Measurements from ENCODE around the gene PCGF5. TPM values are rescaled to one million over a fixed set of nuclear protein-coding genes. Genes with fewer than 3 reads are reported as not detected.

Gene PCGF5
- total and polyA plus RNA-seq, 9 donors, result 13.2 to 22.5 (median 17.5) TPM

DNA sequence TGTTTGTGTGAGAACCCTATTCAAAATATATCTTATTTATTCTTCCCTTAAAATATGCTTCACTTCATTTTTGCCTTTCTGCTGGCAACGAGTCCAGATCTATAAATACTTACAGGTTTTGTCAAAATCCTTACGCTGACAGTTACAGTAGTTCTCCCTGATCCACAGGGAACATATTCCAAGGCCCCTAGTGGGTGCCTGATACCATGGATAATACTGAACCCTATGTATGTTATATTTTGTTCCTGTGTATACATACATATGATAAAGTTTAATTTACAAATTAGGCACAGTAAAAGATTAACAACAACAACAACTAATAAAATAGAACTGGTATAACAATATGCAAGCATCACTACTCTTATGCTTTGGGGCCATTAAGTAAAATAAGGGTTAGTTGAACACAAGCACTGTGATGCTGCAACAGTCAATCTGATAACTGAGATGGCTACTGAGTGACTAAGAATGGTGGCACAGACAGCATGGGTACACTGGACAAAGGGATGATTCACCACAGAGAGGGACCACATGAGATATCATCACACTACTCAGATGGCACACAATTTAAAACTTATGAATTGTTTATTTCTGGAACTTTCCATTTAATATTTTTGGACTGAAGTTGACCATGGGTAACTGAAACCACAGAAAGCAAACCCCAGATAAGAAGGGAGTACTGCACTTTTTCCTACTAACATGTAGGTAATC, 29.4 kb upstream of the PCGF5 start:
- Histone ChIP-seq H3K4me1 (ENCODE audit: control insufficient read depth, insufficient read depth, low read length) (no peaks in the 10 kb centered on the region), H3K36me3 (ENCODE audit: control insufficient read depth, insufficient read depth, low read length) (no peaks in the 10 kb centered on the region), H3K27me3 (ENCODE audit: control insufficient read depth, insufficient read depth, low read length) (no peaks in the 10 kb centered on the region), H3K4me3 (ENCODE audit: low read length) (no peak overlapping the region), H3K27ac (ENCODE audit: low read length) (no peak overlapping the region), H3K9me3 (replicated peaks; ENCODE audit: control insufficient read depth, low read depth, low read length) (no peaks in the 10 kb centered on the region)
- no peak for DNase-seq
- no CpG with 5 or more reads among the region's 2 CpGs for WGBS (ENCODE audit: insufficient coverage)

DNA sequence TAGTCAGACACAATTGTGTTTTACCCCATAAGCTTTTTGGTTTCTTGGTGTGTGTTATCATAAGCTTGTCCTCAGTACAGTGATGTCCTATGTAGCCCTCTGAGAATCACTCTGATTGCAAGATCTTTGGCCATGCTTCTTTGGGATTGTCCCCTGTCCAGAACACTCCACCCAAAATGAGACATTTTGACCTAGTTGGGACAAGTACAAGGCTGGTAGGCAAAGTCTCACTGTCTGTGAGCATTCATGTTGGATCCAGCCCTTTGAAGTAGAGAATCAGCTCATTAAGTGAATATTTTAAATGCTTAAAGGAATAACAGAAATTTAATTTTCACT, 28.9 kb upstream of the PCGF5 start:
- DNase-seq, result no peak
- Histone ChIP-seq H3K4me3 (ENCODE audit: low read length) (no peak overlapping the region), H3K27me3 (ENCODE audit: control insufficient read depth, insufficient read depth, low read length) (no peaks in the 10 kb centered on the region), H3K9me3 (replicated peaks; ENCODE audit: control insufficient read depth, low read depth, low read length) (no peaks in the 10 kb centered on the region), H3K27ac (ENCODE audit: low read length) (no peak overlapping the region), H3K4me1 (ENCODE audit: control insufficient read depth, insufficient read depth, low read length) (no peaks in the 10 kb centered on the region), H3K36me3 (ENCODE audit: control insufficient read depth, insufficient read depth, low read length) (no peaks in the 10 kb centered on the region)

DNA sequence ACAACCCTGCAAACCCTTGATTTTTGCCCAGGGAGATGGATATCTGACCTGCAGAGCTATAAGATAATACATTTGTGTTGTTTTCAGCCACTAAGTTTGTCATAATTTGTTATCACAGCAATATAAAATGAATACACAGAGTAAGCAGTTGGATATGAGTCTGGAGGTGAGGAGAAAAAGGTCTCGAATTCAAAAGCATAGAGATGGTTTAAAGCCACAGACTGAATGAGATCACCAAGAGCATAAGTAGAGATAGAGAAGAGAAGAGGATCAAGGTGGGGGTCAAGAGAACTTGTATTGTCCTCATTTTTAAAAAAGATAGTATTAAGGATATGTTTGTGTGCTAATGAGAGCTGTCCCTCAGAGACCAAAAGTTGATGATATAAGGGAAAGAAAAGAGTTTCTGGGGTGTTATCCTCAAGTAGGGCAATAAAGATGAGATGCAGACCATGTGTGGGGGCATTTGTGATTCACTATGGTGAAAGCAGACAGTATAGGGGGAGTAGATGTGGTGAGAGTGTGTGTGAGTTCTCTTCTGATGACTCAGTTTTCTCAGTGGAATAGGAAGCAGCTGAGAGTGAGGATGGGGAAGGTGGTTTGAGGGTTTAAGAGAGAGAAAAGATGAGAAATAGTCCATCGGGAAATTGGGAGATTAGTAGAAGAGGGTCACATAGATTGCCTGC, 25.8 kb upstream of the PCGF5 start:
- no peak for DNase-seq
- Histone ChIP-seq H3K4me3 (ENCODE audit: low read length) (no peak overlapping the region), H3K9me3 (replicated peaks; ENCODE audit: control insufficient read depth, low read depth, low read length) (no peaks in the 10 kb centered on the region), H3K27me3 (ENCODE audit: control insufficient read depth, insufficient read depth, low read length) (no peaks in the 10 kb centered on the region), H3K27ac (ENCODE audit: low read length) (no peak overlapping the region), H3K4me1 (ENCODE audit: control insufficient read depth, insufficient read depth, low read length) (no peaks in the 10 kb centered on the region), H3K36me3 (ENCODE audit: control insufficient read depth, insufficient read depth, low read length) (no peaks in the 10 kb centered on the region)
- WGBS (ENCODE audit: insufficient coverage), result 94% methylated on average over 2 of the region's 2 CpGs

DNA sequence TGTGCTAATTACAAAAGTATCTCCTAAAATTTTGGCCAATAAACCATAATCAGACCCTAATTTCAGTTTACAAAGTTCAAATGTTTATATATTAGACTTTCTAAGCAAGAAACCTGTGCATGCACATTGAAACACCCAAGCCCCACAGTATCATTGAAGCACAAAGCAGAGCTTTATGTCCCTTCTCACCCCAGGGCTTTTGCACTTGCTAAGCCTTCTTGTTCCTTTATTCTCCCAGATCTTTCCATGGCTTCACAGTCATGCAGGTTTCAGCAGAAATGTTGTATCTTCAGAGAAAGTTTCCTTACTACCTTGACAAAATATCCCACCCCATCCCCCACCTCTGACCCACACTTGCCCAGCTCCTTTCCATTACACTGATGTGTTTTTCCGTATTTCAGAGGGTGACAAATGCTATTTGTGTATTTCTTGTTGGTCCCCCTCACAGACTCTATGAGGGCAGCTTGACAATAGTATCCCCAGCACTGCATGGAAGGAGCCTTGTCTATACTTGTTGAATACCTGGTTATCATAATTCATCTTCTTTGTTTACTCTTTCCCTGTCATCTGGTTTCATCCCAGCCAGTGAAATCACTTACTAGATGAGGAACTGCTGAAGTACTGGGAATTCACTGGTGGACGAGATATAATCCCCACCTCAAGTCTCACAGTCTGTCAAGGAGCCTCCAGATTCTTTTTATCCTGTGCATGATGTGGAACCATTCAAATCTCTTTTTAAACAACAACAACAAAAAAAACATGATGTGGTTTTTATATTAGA, 24.0 kb upstream of the PCGF5 start:
- H3K4me1 ChIP-seq (ENCODE audit: control insufficient read depth, insufficient read depth, low read length), result no peaks in the 10 kb centered on the region
- no CpG with 5 or more reads among the region's 2 CpGs for WGBS (ENCODE audit: insufficient coverage)
- DNase-seq, result no peak
- no peaks in the 10 kb centered on the region for H3K27me3 ChIP-seq (ENCODE audit: control insufficient read depth, insufficient read depth, low read length)
- H3K9me3 ChIP-seq (replicated peaks; ENCODE audit: control insufficient read depth, low read depth, low read length), result no peaks in the 10 kb centered on the region
- no peaks in the 10 kb centered on the region for H3K36me3 ChIP-seq (ENCODE audit: control insufficient read depth, insufficient read depth, low read length)
- no peak overlapping the region for H3K4me3 ChIP-seq (ENCODE audit: low read length)
- no peak overlapping the region for H3K27ac ChIP-seq (ENCODE audit: low read length)

DNA sequence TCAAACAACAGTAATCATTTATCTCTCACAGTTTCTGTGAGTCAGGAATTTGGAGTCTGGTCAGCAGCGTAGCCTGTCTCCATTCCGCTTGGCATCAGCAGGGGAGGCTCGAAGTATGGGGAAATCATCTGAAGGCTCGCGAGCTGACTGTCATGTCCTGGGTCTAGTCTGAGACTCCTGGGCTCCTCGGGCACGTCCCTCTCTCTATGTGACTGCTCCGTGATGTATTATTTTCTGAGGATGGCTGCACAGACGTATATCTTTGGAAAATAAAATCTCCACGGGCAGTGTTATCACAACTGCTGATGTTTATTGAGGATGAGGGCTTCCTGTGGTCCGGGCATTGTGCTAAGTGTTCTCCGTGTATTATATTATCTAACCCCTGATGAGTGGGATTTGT, 23.3 kb upstream of the PCGF5 start:
- no peaks in the 10 kb centered on the region for H3K4me1 ChIP-seq (ENCODE audit: control insufficient read depth, insufficient read depth, low read length)
- no peak overlapping the region for H3K4me3 ChIP-seq (ENCODE audit: low read length)
- H3K27ac ChIP-seq (ENCODE audit: low read length), result no peak overlapping the region
- 43% methylated on average over 4 of the region's 12 CpGs for WGBS (ENCODE audit: insufficient coverage)
- H3K36me3 ChIP-seq (ENCODE audit: control insufficient read depth, insufficient read depth, low read length), result no peaks in the 10 kb centered on the region
- no peaks in the 10 kb centered on the region for H3K9me3 ChIP-seq (replicated peaks; ENCODE audit: control insufficient read depth, low read depth, low read length)
- H3K27me3 ChIP-seq (ENCODE audit: control insufficient read depth, insufficient read depth, low read length), result no peaks in the 10 kb centered on the region
- no peak for DNase-seq

DNA sequence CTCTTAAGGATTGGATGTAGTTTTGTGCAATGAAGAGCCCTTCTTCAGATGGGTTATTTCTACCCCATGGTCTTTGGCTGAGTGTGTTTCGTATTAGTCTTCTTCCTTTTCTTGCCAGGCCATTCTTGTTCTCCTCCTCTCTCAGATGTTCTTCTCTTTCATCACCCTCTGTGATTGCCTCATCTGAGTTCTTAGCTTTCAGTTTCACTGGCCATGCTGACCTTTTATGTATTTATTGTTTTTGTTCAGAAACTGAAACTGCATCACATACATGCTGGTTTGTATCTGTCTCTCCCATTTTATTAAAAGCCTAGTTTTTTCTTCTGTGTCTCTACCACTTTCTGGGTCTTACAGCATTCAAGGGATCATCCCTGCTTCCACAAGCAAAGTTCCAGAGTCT, 21.7 kb upstream of the PCGF5 start:
- no peaks in the 10 kb centered on the region for H3K4me1 ChIP-seq (ENCODE audit: control insufficient read depth, insufficient read depth, low read length)
- no peaks in the 10 kb centered on the region for H3K27me3 ChIP-seq (ENCODE audit: control insufficient read depth, insufficient read depth, low read length)
- no peaks in the 10 kb centered on the region for H3K36me3 ChIP-seq (ENCODE audit: control insufficient read depth, insufficient read depth, low read length)
- H3K4me3 ChIP-seq (ENCODE audit: low read length), result no peak overlapping the region
- H3K27ac ChIP-seq (ENCODE audit: low read length), result no peak overlapping the region
- peak; percentile 21 for DNase-seq
- WGBS (ENCODE audit: insufficient coverage), result no CpG with 5 or more reads among the region's 1 CpG
- no peaks in the 10 kb centered on the region for H3K9me3 ChIP-seq (replicated peaks; ENCODE audit: control insufficient read depth, low read depth, low read length)

DNA sequence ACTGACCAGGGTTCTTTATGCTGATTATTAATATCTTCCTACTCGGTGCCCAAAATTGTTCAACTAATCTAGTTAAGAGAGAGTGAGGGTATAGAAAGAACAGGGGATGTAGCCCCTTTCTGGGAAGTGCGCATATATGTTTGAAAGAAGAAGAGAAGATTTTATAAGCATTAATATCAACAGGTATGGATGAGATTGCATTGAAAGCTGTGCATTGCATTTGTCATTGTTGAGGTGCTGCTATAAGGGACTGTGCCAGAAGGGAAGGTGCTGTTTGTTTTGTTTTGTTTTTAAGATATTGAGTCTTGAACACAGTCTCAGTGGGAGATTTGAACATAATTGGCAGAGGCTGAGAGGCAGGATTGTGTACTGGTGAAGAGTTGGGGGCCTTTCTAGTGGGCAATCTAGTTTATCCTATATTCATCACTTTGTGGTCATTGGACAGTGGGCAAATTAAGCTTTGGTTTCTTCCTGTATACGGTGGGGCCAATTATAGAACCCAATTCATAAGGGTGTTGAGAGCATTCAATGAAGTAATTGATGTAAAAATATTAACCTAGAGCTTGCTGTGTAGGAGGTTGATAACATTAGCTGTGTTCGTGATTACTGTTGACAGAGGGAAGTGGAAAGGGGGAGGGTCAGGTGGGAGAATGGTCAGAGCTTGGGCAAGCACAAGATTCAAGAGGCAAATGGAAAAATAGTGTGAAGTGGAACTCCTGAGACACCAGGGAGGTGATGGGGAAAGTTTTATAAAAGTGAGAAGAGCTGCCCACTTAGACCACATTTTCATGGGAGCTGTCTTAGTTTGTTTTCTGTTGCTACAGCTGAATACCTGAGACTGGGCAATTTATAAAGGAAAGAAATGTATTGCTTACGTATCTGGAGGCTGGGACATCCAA, 19.9 kb upstream of the PCGF5 start:
- H3K9me3 ChIP-seq (replicated peaks; ENCODE audit: control insufficient read depth, low read depth, low read length), result no peaks in the 10 kb centered on the region
- no peak overlapping the region for H3K4me3 ChIP-seq (ENCODE audit: low read length)
- H3K27me3 ChIP-seq (ENCODE audit: control insufficient read depth, insufficient read depth, low read length), result no peaks in the 10 kb centered on the region
- no peaks in the 10 kb centered on the region for H3K4me1 ChIP-seq (ENCODE audit: control insufficient read depth, insufficient read depth, low read length)
- DNase-seq, result no peak
- 79% methylated on average over 2 of the region's 5 CpGs for WGBS (ENCODE audit: insufficient coverage)
- H3K27ac ChIP-seq (ENCODE audit: low read length), result no peak overlapping the region
- no peaks in the 10 kb centered on the region for H3K36me3 ChIP-seq (ENCODE audit: control insufficient read depth, insufficient read depth, low read length)

DNA sequence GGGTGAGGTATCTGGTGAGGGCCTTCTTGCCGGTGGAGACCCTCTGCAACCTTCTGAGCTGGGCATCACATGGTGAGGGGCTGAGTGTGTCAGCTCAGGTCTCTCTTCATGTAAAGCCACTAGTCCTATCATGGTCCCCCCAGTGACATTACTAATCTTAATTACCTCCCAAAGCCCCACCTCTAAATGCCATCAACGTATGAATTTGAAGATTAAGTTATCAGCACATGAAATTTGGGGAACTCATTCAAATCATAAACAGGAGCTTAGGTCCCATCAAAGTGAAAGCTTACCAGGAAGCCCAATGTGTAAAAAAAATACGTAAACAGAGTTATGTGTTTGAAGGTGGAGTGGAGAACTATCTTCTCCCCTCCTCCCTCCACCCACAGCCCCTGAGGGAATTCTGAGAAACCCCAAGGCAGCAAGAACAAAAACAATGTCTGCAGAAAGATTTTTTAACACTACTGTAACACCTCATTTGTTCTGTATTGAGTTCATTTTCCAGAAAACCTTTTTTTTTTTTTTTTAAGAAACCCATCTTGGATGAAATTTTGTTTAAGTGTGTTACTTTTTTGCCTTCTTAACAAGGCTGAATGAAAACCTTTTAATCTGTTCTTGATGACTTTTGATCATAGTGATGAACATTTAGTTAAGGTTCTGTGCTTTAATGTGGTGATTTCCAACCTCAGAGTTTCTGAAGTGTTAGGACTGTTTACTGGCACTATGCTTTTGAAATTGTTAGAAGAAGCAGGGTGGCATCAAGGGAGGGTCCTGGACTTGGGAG, 19.1 kb upstream of the PCGF5 start:
- Histone ChIP-seq H3K27me3 (ENCODE audit: control insufficient read depth, insufficient read depth, low read length) (no peaks in the 10 kb centered on the region), H3K36me3 (ENCODE audit: control insufficient read depth, insufficient read depth, low read length) (no peaks in the 10 kb centered on the region), H3K27ac (ENCODE audit: low read length) (no peak overlapping the region), H3K9me3 (replicated peaks; ENCODE audit: control insufficient read depth, low read depth, low read length) (no peaks in the 10 kb centered on the region), H3K4me1 (ENCODE audit: control insufficient read depth, insufficient read depth, low read length) (no peaks in the 10 kb centered on the region), H3K4me3 (ENCODE audit: low read length) (no peak overlapping the region)
- WGBS (ENCODE audit: insufficient coverage), result no CpG with 5 or more reads among the region's 3 CpGs
- no peak for DNase-seq

DNA sequence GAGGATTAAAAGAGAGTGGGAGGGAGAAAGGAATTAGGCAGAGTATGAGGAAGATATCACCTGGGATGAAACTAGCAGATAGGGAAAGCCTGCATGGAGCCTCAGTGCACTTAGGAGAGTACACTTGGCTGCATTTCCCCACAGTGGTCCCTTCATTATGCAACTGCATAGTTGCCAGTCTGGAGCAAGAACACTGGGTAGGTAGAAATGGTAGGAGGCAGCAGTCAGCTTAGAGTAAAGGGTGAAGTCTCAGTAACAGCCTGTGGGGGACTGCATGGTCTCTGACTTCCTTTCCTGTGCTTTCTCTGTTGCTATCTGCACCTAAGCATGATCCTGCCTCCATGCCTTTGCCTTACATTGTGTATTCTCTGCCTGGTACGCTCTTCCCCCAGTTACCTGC, 14.0 kb upstream of the PCGF5 start:
- Histone ChIP-seq H3K9me3 (replicated peaks; ENCODE audit: control insufficient read depth, low read depth, low read length) (no peaks in the 10 kb centered on the region), H3K27me3 (ENCODE audit: control insufficient read depth, insufficient read depth, low read length) (no peaks in the 10 kb centered on the region), H3K4me3 (ENCODE audit: low read length) (no peak overlapping the region), H3K27ac (ENCODE audit: low read length) (no peak overlapping the region), H3K36me3 (ENCODE audit: control insufficient read depth, insufficient read depth, low read length) (no peaks in the 10 kb centered on the region), H3K4me1 (ENCODE audit: control insufficient read depth, insufficient read depth, low read length) (no peaks in the 10 kb centered on the region)
- no peak for DNase-seq
- 0% methylated on average over 1 of the region's 1 CpG for WGBS (ENCODE audit: insufficient coverage)

Measured in muscle of leg (tissue), 11 donors.